ENCODE data around the gene GASK1A. TPM values are rescaled to one million over a fixed set of nuclear protein-coding genes. Genes with fewer than 3 reads are reported as not detected.

GASK1A gene
- total RNA-seq (under 1 TPM in 1 of 2 experiments, not detected in 1; 0.28 TPM), total RNA-seq (0 to 0.47 (median 0.04) reads per million in 172 experiments)
- 0.10 TPM for polyA plus RNA-seq (2013, experiment 1 of 2)
- polyA plus RNA-seq (2013, experiment 2 of 2) = 0.20 TPM

- intact Hi-C loops (cut with DNase I, micrococcal nuclease) = no loop called here
- Mint-ChIP-seq H3K27me3 (peaks cover 38% of the 10 kb centered on the region), H3K27ac (no peak within 1 kb of the TSS), H3K4me1 (ENCODE audit: low read depth) (peaks cover 7% of the 10 kb centered on the region), H3K4me3 (peak within 1 kb of the TSS; percentile 78), H3K36me3 (ENCODE audit: low read depth) (peaks cover 7% of the 10 kb centered on the region), H3K9me3 (peaks cover 8% of the 10 kb centered on the region)
- POLR2A ChIA-PET = no interaction called here
- DNase-seq (peak in 5 of 14 experiments; percentile 8 to 36 (median 34)), ATAC-seq (ENCODE audit: poor library complexity) (peak; percentile 32)
- H3K36me3 ChIP-seq (ENCODE audit: insufficient read depth, low read length) = no peaks in the 10 kb centered on the region
- no peak within 1 kb of the TSS for H3K27ac ChIP-seq (ENCODE audit: low read depth in 1 of 2, low read length in 2 of 2)
- CTCF ChIA-PET = no interaction called here
- H3K27me3 ChIP-seq (ENCODE audit: control insufficient read depth in 1 of 2, insufficient read depth in 2 of 2, low read length in 2 of 2) = peaks cover 28 to 31% of the 10 kb centered on the region in 2 experiments
- peaks cover 1 to 2% of the 10 kb centered on the region in 2 experiments for H3K9me3 ChIP-seq (ENCODE audit: control insufficient read depth in 1 of 2, insufficient read depth in 1 of 2, low read length in 2 of 2)
- peaks cover 11% of the 10 kb centered on the region for H3K4me1 ChIP-seq (ENCODE audit: insufficient read depth, low read length)
- H3K4me3 ChIP-seq (ENCODE audit: low read length) = peak within 1 kb of the TSS; percentile 47
- no peak for TF ChIP-seq CTCF (IDR thresholded peaks at IDR 0.05)
These were observed at the start of gene GASK1A for GRCh38 chr3:42979044-42979972. Gene GASK1A (plus strand): TSS chr3:42979311. CDS start chr3:42979643, 332 bp downstream.

GRCh38 chr3:42934111-42934510, 45.0 kb upstream of the GASK1A start:
- ATAC-seq (ENCODE audit: poor library complexity) (no peak), DNase-seq (no peak)
- Histone ChIP-seq H3K27me3 (ENCODE audit: control insufficient read depth in 1 of 2, insufficient read depth in 2 of 2, low read length in 2 of 2) (no peaks in the 10 kb centered on the region), H3K27ac (ENCODE audit: low read depth in 1 of 2, low read length in 2 of 2) (no peak overlapping the region), H3K36me3 (ENCODE audit: insufficient read depth, low read length) (no peaks in the 10 kb centered on the region), H3K4me1 (ENCODE audit: insufficient read depth, low read length) (peaks cover 18% of the 10 kb centered on the region), H3K4me3 (ENCODE audit: low read length) (no peak overlapping the region), H3K9me3 (ENCODE audit: control insufficient read depth in 1 of 2, insufficient read depth in 1 of 2, low read length in 2 of 2) (peaks cover 0 to 7% of the 10 kb centered on the region in 2 experiments)
- Mint-ChIP-seq H3K27ac (no peak overlapping the region), H3K36me3 (ENCODE audit: low read depth) (no peaks in the 10 kb centered on the region), H3K4me3 (no peak overlapping the region), H3K9me3 (peaks cover 6% of the 10 kb centered on the region), H3K27me3 (no peaks in the 10 kb centered on the region), H3K4me1 (ENCODE audit: low read depth) (peaks cover 29% of the 10 kb centered on the region)
- ChIA-PET POLR2A (no interaction called here), CTCF (no interaction called here)
- intact Hi-C loops (cut with DNase I, micrococcal nuclease) = no loop called here
- TF ChIP-seq CTCF (IDR thresholded peaks at IDR 0.05) = no peak

GRCh38 chr3:42934910-42935309, 44.2 kb upstream of the GASK1A start:
- Mint-ChIP-seq H3K36me3 (ENCODE audit: low read depth) (no peaks in the 10 kb centered on the region), H3K27ac (no peak overlapping the region), H3K9me3 (peaks cover 6% of the 10 kb centered on the region), H3K27me3 (no peaks in the 10 kb centered on the region), H3K4me3 (no peak overlapping the region), H3K4me1 (ENCODE audit: low read depth) (peaks cover 29% of the 10 kb centered on the region)
- intact Hi-C loops (cut with DNase I, micrococcal nuclease) = no loop called here
- H3K4me3 ChIP-seq (ENCODE audit: low read length) = no peak overlapping the region
- no peak for TF ChIP-seq CTCF (IDR thresholded peaks at IDR 0.05)
- peaks cover 0 to 7% of the 10 kb centered on the region in 2 experiments for H3K9me3 ChIP-seq (ENCODE audit: control insufficient read depth in 1 of 2, insufficient read depth in 1 of 2, low read length in 2 of 2)
- no peaks in the 10 kb centered on the region for H3K36me3 ChIP-seq (ENCODE audit: insufficient read depth, low read length)
- no peaks in the 10 kb centered on the region for H3K27me3 ChIP-seq (ENCODE audit: control insufficient read depth in 1 of 2, insufficient read depth in 2 of 2, low read length in 2 of 2)
- ATAC-seq (ENCODE audit: poor library complexity) (no peak), DNase-seq (no peak)
- CTCF ChIA-PET = no interaction called here
- H3K4me1 ChIP-seq (ENCODE audit: insufficient read depth, low read length) = peaks cover 18% of the 10 kb centered on the region
- POLR2A ChIA-PET = interaction anchor here (1.3 kb wide), 1 partner anchor 89 kb away, joined by 3 read pairs; no protein-coding TSS in a partner anchor
- H3K27ac ChIP-seq (ENCODE audit: low read depth in 1 of 2, low read length in 2 of 2) = no peak overlapping the region
